ENCODE measurements around the gene PCAT7.

GRCh38 chr9:94568972-94569712 lies 14.3 kb downstream of the PCAT7 start:
- TF ChIP-seq ZNF223 (tag by site-specific recombination; IDR thresholded peaks at IDR 0.05), result no peak
- no peak for TF ChIP-seq RBAK (tag by site-specific recombination; IDR thresholded peaks at IDR 0.05)
- no peak for TF ChIP-seq SP2 (tag by site-specific recombination; IDR thresholded peaks at IDR 0.05)

Data from HEK293 (cell line).